GM18909 (cell line): Measurements from ENCODE around the gene PTBP2.

Experiments used
- ATAC-seq: cut with Tn5 transposase; IDR thresholded peaks from one replicate; pipeline ENCODE4 v1.9.1; 2021; ENCODE audit warnings: mild to moderate bottlenecking; ENCODE audit not compliant: unreplicated experiment, poor library complexity

Gene PTBP2

DNA sequence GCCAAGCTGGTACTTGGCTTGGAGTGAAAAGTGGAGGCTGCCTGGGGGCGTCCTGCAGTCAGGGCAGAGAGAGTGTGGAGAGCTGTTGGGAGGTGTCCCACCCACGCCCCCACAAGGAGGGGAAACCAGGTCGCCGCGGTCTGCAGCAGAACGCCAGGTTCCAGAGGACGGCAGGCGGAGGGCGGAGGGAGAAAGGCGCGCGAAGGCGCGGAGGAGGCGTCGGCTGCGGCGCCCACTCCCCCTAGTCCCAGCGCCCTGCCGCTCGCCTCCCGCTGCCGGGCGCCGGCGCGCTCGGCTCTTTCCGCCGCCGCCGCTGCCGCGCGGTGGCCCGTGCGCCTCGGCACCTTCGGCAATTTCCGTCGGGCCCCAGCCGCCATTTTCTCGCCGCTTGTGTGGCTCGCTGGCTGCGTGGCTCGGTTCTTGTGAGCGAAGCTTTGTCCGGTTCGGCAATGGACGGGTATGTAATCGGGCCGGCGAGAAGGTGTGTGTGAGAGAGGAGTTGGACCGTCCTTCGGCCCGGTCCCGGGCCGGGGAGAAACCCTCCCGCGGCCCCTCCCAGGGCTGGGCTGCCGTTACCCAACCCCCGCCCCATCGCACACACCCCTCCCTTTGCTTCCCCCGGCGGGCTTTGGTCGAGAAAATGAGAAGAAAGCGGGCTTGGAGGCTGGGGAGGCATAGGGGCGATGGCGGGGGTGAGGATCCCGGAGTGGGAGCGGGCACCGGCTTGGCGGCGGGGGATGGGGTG, at the start of gene PTBP2:
Gene PTBP2 (plus strand): TSS at position 369 of the 745 bp plus-strand sequence. CDS start 81 bp downstream, at position 450.
- peak; percentile 97 for ATAC-seq

GRCh38 chr1:96674915-96675314, 46.7 kb upstream of the PTBP2 start:
- ATAC-seq = no peak

DNA sequence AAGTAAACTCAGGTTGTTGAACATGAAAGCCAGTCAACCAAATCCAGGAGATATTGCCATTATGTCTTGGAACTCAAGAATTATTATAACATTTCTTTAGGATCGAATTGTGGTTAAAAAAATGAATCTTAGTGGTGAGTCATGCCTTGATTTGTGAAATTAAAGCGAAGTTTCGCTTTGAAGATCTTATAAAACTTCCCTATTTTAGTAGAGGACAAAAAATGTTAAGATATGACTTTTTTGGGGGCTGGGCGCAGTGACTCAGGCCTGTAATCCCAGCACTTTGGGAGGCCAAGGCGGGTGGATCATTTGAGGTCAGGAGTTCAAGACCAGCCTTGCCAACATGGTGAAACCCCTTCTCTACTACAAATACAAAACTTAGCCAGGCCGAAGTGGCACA, 39.5 kb upstream of the PTBP2 start:
- ATAC-seq = no peak

- no peak for ATAC-seq
These were observed 37.7 kb upstream of the PTBP2 start for GRCh38 chr1:96683931-96684330.

DNA sequence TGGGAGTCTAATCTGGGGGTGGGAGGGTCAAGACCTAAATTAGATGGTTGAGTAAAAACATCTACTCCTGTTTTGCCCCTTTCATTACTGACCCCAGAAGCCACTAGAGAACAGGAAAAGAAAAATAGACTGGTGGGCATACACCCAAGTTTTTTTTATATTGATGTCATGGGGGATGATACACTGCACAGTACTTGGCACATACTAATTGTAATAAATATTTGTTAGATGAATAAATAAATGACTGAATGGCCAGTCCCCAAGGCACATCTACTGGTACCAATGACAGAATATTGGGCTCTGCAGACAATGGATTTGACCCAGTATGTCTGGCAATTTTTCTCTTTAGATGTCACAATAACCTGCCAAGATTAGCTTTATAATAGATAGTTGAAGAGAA, 36.8 kb upstream of the PTBP2 start:
- no peak for ATAC-seq

DNA sequence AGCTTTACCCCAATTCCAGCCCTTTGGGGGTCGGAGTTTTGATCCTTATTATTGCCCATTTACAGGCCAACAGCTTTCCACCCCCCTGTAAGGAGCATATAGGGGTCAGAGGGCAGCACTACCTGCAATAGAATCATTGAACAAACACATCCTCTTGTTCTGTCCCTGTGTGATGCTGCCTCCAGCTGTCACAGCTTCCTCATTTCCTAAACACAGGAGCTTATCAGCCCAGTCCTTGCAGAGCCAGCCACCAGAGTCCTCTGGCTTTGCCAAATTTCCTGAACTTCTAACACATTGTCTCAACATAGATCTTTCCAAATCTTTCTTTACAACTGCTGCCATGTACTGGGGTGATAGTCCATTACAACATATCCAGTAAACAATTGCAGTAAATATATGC, 32.8 kb upstream of the PTBP2 start:
- no peak for ATAC-seq

DNA sequence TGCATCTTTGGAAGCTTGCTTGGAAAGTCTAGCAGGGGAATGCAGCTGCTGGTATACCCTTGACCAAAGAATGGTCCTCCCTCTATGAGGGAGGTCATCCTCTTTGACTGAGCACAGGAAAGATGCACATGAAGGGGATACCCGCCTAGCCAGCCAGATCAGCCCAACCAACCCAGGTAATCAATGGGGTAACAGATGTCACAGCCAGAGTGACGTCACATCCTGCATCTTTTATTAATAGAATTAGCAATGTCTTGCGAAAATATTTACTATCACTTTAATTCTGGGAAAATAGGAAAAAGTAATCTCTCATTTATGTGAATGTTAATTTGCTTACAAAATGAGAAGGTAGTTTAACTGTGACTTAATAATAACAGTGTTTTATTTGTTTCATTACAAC, 25.6 kb upstream of the PTBP2 start:
- ATAC-seq = no peak

DNA sequence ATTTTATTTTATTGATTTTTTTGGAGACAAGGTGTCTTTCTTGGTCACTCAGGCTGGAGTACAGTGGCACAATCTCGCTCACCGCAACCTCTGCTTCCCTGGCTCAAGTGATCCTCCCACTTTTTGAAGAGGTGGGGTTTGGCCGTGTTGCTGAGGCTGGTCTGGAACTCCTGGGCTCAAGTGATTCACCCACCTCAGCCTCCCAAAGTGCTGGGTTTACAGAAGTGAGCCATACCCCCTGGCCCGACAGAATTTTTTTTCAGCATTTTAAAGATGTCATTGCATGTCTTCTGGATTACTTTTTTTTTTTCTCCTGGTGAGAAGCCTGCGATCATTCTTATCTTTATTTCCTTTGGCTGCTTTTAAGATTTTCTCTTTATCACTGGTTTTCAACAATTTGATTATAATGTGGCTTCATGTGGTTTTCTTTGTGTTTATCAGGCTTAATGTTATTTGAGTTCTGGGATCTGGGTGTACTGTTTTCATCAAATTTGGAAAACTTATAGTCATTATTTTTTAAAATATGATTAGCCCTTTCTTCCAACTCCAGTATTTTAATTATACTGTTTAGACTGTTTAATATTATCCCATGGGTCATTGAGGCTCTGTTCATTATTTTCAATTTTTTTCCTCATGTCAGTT, 23.1 kb upstream of the PTBP2 start:
- no peak for ATAC-seq

GRCh38 chr1:96703186-96703585, 18.4 kb upstream of the PTBP2 start:
- ATAC-seq = no peak

DNA sequence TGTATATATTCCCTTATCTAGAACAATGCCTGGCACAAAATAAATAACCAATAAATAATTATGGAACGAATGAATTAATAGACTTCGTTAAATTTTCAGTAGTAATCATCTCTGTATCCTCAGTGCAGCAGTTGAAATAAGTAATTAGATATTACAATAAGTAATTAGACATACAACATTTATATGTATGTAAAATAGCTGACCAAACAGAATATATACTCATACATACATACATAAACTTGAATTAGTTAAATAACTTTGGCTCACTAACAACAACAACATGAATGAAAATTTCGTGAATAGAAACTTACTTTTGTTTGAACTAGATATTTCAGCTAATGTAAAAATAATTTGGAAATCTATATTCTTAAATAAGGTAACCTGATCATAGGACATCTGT, 14.6 kb upstream of the PTBP2 start:
- ATAC-seq = no peak

GRCh38 chr1:96708482-96708881, 13.1 kb upstream of the PTBP2 start:
- ATAC-seq = no peak

DNA sequence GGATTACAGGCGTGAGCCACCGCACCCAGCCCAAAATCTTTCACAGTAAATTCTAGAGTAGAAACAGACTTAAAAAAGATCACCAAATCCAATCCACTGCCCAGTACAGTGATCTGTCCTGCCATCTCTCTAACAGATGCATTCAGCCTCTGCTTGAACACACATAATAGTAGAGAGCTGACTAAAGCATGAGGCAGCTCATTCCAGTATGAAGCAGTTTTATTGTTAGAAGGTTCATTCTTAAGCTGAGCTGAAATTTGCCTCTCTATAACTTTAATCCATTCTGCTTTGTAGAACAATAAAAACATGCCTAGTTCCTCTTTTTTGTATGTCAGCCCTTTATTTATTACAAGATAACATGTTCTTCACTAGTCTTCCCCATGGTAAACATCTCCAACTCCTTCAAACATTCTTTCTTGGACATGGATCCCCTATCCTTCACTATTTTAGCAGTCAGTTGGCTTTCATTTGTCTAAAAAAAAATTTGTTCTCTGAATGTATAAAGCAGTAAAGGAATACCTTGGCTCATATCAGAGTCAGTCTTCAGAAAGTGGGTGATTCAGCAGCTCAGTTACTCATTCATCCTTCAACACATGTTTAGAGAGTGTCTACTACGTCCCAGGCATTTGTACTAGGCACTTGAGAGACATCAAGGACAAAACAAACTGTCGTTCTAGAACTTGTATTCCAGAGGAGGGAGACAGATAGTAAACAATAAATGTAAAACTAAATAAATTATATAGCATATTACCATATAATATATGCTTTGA, 10.7 kb upstream of the PTBP2 start:
- ATAC-seq = no peak

DNA sequence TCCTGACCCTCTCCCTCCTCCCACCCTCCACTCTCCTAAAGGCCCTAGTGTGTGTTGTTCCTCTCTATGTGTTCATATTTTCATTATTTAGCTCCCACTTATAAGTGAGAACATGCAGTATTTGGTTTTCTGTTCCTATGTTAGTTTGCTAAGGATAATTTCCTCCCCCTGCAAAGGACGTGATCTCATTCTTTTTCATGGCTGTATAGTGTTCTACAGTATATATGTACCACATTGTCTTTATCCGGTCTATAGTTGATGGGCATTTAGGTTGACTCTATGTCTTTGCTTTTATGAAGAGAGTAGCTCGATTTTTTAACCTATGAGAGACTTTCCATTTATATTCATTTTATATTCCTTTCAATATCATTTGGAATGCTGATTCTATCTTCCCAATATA, 7.9 kb upstream of the PTBP2 start:
- ATAC-seq = no peak

DNA sequence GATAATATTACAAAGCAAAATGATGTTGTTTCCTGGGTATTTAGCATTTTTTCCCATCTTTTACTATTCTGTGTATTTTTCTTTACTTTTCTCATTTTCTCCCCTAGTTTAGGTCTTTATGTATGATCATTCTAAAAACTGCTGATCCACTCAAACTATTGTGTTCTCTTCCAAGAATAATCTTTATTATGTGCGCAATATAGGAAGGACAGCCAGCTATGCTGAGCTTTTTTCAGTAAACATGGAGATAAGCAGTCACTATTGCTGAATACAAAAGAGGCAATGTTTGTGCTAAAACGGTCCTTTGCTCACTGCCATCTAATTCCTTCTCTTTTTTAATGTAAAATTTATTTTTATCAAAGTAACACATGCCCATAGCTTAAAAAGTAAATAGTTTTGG, 6.7 kb upstream of the PTBP2 start:
- ATAC-seq = no peak

- ATAC-seq = no peak
These were observed 6.1 kb upstream of the PTBP2 start for GRCh38 chr1:96715482-96715881.

DNA sequence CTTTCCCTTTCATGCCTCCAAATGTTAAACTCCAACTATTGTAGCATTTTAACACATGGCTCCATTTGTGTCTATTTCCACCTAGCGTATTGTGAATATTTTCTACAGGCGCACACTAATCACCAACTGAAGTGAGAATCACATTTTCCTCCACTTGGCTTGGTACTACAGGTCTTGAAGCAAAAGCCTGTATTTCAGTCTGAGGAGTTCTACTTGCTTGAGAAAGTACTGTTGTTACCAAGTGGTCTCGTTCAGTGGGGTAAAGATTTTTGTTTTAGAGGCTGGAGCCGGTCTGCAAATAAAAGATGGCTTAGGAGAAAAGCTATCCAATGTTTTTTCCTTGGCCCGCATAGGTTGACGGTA, 550 bp upstream of the PTBP2 start:
- peak; percentile 17 for ATAC-seq

DNA sequence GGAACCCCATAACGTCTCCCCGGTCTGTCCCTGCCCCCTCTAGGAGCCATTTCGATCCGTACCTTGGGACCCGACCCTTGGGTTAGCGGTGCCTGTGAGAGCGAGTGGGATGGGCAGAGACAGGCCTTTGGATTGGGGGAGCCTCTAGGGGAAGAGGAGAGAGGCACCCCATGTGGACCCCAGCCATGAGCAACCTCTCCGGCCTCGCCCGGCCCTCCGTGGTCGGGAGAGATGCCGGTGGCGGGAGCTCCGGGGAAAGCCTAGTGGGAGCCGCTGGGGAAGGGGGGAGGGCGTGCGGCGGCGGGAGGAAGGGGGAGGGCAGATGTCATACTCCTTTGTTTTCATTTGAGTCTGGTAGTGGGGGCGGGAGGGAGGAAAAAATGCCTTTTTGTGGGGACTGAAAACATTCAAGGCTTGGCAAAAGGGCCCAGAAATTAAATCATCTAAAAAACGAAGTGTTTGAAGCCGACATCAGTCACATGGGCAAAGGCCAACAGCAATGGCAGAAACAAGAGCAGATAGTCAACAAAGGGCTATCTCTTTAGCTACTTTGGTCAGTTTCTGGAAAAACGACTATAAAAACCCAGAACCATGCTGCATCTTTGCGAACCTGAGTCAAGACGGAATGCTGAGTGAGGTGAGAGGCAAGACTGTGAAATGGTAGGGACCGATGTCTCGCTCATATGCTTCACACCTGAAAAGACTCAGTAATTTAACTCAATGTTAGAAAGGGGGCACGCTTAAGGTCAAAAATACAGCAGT, 758 bp downstream of the PTBP2 start:
- ATAC-seq = peak; percentile 52

- no peak for ATAC-seq
These were observed 1.4 kb downstream of the PTBP2 start for GRCh38 chr1:96722958-96723357.

DNA sequence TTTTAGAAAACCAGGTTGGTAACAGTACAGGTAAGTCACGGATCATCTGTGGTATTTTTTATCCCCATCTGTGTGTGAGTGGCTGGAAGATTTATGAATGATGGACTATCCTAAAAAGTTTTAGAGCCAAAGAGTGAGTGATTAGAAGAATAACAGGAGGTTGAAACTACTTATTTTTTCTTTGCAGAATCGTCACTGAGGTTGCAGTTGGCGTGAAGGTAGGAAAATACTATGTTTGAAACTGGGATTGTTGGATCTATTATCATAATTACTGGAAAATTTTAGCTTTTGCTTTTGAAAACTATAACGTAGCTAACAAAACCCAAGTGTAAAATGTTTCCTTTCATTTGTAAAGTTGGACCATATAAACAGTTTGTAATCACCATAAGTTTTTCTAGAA, 1.8 kb downstream of the PTBP2 start:
- ATAC-seq = no peak

DNA sequence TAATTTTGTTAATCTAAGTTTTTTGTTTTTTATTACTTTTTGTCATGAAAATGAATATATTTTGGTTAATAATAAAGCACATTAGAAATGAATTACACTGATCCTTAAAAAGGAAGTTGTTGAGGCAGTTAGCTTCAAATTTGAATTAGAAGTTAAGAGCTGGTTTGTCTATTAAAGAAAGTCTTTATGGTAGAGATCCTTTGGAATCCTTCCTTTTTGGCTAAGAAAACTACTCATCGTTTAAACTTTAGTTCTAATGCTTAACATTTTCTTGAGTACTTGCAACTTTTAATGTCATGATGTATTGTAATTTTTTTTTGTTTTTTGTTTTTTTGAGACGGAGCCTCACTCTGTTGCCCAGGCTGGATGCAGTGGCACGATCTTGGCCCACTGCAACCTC, 2.4 kb downstream of the PTBP2 start:
- ATAC-seq = no peak

GRCh38 chr1:96727860-96728259, 6.3 kb downstream of the PTBP2 start:
- no peak for ATAC-seq
